A673 (cell line): Measurements from ENCODE around the gene PDXDC1. TPM values are rescaled to one million over a fixed set of nuclear protein-coding genes. Genes with fewer than 3 reads are reported as not detected.
"Not testable (repeated sequence)": the region's sequence is repeated elsewhere in the genome, so short reads cannot be mapped to it uniquely, and the experiment has no call there.

ENCODE experiments used
- BruUV-seq: library from RNA; stranded (reverse); fragments of 400-500 nt; replicated peaks from 2 replicates; lab custom pipeline; 2021; lab: Mats Ljungman, UMichigan
- CTCF ChIA-PET: fragments of 300-600 bp; sonication (Branson Sonifier 250); formaldehyde crosslinking; loops from one replicate; lab custom pipeline; 2022; ENCODE audit warnings: antibody characterized with exemption; lab: Charles Lee
- POLR2A ChIA-PET: fragments of 300-600 bp; sonication (Branson Sonifier 250); formaldehyde crosslinking; loops from one replicate; lab custom pipeline; 2022; ENCODE audit warnings: antibody characterized with exemption; ENCODE audit not compliant: low non-redundant PET; lab: Charles Lee
- DNase-seq: peaks from one replicate; pipeline ENCODE4 v3.0.0-alpha.2; 2015; ENCODE audit warnings: low spot score
- H3K27ac ChIP-seq: fragments of 200-600 bp; sonication (generic); 2 replicates; pipeline ENCODE4 v1.5.1; 2016; ENCODE audit warnings: mixed run types, low read depth, mild to moderate bottlenecking, mixed read lengths, antibody characterized with exemption, low read length; ENCODE audit not compliant: poor library complexity, severe bottlenecking
- H3K27me3 ChIP-seq: fragments of 200-600 bp; sonication (generic); replicated peaks from 2 replicates; pipeline ENCODE4 v1.6.1; 2017; ENCODE audit warnings: mixed run types, low read depth, mild to moderate bottlenecking, mixed read lengths, antibody characterized with exemption, low read length; ENCODE audit not compliant: insufficient read depth, poor library complexity
- H3K36me3 ChIP-seq: fragments of 200-600 bp; sonication (generic); 2 replicates; pipeline ENCODE4 v1.6.1; 2016; ENCODE audit warnings: mixed run types, mild to moderate bottlenecking, mixed read lengths, antibody characterized with exemption, low read length; ENCODE audit not compliant: insufficient read depth, poor library complexity, severe bottlenecking
- H3K4me1 ChIP-seq: fragments of 200-600 bp; sonication (generic); 2 replicates; pipeline ENCODE4 v1.6.1; 2017; ENCODE audit warnings: mixed run types, mild to moderate bottlenecking, mixed read lengths, antibody characterized with exemption, low read length; ENCODE audit not compliant: insufficient read depth, poor library complexity, severe bottlenecking
- H3K4me3 ChIP-seq: fragments of 200-600 bp; sonication (generic); 2 replicates; pipeline ENCODE4 v1.5.1; 2016; ENCODE audit warnings: low read depth, mixed run types, mild to moderate bottlenecking, mixed read lengths, low read length; ENCODE audit not compliant: poor library complexity, severe bottlenecking
- H3K9me3 ChIP-seq: fragments of 200-600 bp; sonication (generic); 2 replicates; pipeline ENCODE4 v1.6.1; 2016; ENCODE audit warnings: mixed run types, low read depth, mild to moderate bottlenecking, mixed read lengths, antibody characterized with exemption, low read length; ENCODE audit not compliant: poor library complexity, severe bottlenecking
- EZH2 ChIP-seq: fragments of 200-600 bp; sonication (generic); IDR thresholded peaks from 2 replicates; pipeline ENCODE4 v1.6.1; 2017; ENCODE audit warnings: borderline replicate concordance, low read depth, mild to moderate bottlenecking, mixed read lengths, antibody characterized with exemption, low read length; ENCODE audit not compliant: poor library complexity, severe bottlenecking
- intact Hi-C: fragments of 100-400 bp; cut with micrococcal nuclease; formaldehyde crosslinking; loops from one replicate; pipeline ENCODE4 v1.10.0; 2022; ENCODE audit not compliant: unreplicated experiment
- total RNA-seq: library from RNA; stranded (reverse); gene quantifications from 2 replicates; pipeline ENCODE4 v1.2.3, GENCODE V29; 2021
- TF ChIP-seq, protein P1 (sequence below): fragments of 300-800, 200-600 bp; sonication (generic); conservative IDR thresholded peaks from 2 replicates; pipeline ENCODE4 v1.5.1; 2017; ENCODE audit warnings: low read depth, mild to moderate bottlenecking, antibody characterized with exemption, low read length, moderate library complexity, mixed read lengths

Gene PDXDC1
- total RNA-seq, 1 experiment from 2014 or later, result 103 TPM

- H3K27ac ChIP-seq, DNase-seq, H3K27me3 ChIP-seq, intact Hi-C loops, CTCF ChIA-PET, H3K4me3 ChIP-seq, H3K36me3 ChIP-seq, POLR2A ChIA-PET, H3K4me1 ChIP-seq, BruUV-seq, H3K9me3 ChIP-seq: not testable (repeated sequence)
These were observed 162.7 kb downstream of the PDXDC1 start for GRCh38 chr16:15137514-15137913.

DNA sequence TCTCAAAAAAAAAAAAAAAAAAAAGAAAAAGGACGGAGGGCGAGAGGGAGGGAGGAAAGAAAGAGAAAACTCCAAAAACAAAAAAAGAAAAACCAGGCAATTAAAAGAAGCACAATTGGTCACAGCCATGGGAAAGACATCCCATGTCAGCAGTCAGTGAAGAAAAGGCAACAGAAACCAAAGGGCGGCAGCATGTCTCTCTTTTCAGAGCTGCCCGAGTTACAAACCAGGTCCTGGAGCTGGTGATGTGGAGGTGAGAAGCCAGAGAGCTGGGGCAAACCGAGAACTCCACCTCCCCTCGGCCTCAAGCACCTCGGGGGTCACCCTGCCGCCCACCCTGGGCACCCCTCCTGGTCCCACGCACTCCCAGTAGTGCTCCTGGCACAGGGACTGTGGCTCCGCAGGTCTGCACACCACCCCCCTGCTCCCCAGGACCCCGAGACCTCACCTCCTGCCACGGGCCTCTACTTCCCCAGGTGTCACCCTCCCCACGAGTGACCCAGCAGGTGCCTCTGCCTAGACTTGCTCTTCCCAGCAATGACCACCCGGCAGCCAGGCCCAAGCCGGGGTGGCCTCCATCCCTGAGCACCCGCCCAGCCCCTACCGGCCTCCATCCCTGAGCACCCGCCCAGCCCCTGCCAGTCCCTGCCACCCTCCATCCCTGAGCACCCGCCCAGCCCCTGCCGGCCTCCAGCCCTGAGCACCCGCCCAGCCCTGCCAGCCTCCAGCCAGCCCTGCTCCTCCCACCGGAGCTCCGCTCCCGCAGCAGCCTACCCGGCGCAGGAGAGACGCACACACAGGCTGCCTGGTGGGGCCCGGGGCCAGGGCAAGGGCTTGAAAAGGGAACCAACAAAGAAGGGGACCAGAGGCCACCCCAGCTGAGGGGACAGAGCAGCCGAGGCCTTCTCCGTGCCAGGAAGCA lies 165.9 kb downstream of the PDXDC1 start:
- DNase-seq, CTCF ChIA-PET, POLR2A ChIA-PET, BruUV-seq, H3K4me3 ChIP-seq, intact Hi-C loops, H3K27me3 ChIP-seq, H3K36me3 ChIP-seq, H3K27ac ChIP-seq, H3K9me3 ChIP-seq: not testable (repeated sequence)
- H3K4me1 ChIP-seq, result peaks cover 23% of the 10 kb centered on the region

DNA sequence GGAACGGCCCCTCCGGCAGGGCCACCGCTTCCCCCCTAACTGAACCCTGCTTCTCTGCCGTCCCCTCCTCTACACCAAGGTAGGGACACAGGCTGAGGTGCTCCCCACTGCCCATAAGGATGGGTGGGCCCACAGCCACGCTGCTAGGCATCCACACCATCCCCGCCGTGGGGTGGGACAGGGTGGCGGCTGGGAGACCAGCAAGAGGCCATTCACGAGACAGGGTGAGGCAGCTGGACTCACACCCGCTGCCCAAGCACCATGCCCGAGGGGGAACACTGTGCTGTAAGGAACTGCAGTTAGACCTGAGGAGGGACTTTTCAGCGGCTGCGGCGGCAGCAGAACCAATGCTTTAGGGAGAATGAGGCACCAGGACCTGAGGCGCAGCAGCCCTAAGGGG lies 166.8 kb downstream of the PDXDC1 start:
- H3K27me3 ChIP-seq, result no peaks in the 10 kb centered on the region
- BruUV-seq, result no TSS peak
- ChIA-PET POLR2A (no interaction called here), CTCF (no interaction called here)
- no peak overlapping the region for H3K27ac ChIP-seq
- no peak for DNase-seq
- no peaks in the 10 kb centered on the region for H3K36me3 ChIP-seq
- H3K4me3 ChIP-seq, result no peak overlapping the region
- intact Hi-C loops, result no loop called here
- H3K9me3 ChIP-seq, result no peaks in the 10 kb centered on the region
- TF ChIP-seq, protein P1, sequence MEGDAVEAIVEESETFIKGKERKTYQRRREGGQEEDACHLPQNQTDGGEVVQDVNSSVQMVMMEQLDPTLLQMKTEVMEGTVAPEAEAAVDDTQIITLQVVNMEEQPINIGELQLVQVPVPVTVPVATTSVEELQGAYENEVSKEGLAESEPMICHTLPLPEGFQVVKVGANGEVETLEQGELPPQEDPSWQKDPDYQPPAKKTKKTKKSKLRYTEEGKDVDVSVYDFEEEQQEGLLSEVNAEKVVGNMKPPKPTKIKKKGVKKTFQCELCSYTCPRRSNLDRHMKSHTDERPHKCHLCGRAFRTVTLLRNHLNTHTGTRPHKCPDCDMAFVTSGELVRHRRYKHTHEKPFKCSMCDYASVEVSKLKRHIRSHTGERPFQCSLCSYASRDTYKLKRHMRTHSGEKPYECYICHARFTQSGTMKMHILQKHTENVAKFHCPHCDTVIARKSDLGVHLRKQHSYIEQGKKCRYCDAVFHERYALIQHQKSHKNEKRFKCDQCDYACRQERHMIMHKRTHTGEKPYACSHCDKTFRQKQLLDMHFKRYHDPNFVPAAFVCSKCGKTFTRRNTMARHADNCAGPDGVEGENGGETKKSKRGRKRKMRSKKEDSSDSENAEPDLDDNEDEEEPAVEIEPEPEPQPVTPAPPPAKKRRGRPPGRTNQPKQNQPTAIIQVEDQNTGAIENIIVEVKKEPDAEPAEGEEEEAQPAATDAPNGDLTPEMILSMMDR, result no peak
- no peak for TF ChIP-seq EZH2
- H3K4me1 ChIP-seq, result peaks cover 31% of the 10 kb centered on the region

DNA sequence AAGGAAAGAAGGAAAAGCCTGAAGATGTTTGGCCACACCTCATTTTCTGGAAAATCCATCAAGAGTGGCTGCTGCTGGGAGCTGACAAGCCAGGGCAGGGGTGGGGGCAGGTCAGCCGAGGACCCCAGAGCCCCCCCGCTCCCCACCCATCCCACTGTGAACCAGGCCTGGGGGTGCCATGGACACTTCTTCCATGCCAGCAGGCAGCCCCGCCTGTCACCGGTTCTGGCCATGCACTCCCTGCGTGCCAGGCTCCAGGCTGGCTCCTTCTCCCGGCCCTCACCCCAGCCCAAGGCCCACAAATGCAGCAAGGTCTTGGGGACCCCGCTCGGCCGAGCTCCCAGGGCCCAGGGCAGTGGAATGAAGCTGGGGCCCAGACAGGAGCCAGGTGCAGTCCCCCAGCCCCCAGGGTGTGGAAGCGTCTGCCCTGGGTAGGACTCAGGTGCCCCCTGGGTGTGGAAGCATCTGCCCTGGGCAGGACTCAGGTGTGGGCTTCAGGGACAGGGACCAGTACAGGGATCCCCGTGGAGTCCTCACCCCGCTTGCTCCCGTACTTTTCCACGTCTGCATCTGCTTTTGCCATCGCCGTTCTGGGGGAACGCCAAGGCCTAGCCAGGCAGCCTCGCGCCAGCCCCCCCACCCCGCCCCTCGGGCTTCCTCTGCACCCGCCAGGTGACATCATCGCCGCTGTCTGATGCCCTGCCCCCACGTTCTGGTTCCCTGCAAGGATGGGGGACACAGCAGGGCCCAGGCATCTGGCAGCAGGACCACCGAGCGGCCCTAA lies 167.5 kb downstream of the PDXDC1 start:
- H3K27me3 ChIP-seq, BruUV-seq, H3K36me3 ChIP-seq, H3K4me3 ChIP-seq, intact Hi-C loops, DNase-seq, POLR2A ChIA-PET, H3K9me3 ChIP-seq, CTCF ChIA-PET, H3K27ac ChIP-seq: not testable (repeated sequence)
- peaks cover 34% of the 10 kb centered on the region for H3K4me1 ChIP-seq

- Histone ChIP-seq H3K27ac (peak overlapping the region; percentile 74), H3K4me1 (peaks cover 34% of the 10 kb centered on the region)
- H3K27me3 ChIP-seq, POLR2A ChIA-PET, BruUV-seq, CTCF ChIA-PET, H3K4me3 ChIP-seq, H3K9me3 ChIP-seq, H3K36me3 ChIP-seq, DNase-seq, intact Hi-C loops: not testable (repeated sequence)
These were observed 168.2 kb downstream of the PDXDC1 start for GRCh38 chr16:15142891-15143600.

DNA sequence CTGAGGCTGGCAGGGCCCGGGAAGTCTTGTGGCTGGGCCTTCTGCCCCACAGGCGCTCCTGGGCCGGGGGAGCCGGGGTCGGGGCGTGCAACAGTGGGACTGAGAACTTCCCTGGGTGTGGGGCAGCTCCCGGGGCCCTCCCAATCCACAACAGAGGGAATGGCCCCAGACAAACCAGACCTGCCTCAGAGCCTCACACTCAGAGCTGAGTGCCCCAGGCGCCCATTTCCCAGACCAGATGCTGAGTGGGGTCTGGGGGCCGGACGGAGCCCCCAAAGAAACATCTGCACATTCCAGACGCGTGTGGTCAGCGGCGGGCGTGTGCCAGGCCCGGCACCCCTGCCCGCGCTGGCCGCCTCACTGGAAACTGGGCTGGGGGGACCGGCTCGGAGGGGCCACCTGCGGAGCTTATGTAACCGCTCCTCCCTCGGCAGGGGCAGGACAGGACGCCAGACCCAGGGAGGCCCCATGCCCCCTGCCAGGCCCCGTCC lies 168.8 kb downstream of the PDXDC1 start:
- Histone ChIP-seq H3K4me1 (peaks cover 34% of the 10 kb centered on the region), H3K27ac (peak overlapping the region; percentile 74)
- H3K9me3 ChIP-seq, H3K27me3 ChIP-seq, BruUV-seq, POLR2A ChIA-PET, intact Hi-C loops, H3K36me3 ChIP-seq, DNase-seq, CTCF ChIA-PET, H3K4me3 ChIP-seq: not testable (repeated sequence)
